COLO668 (cell line): ENCODE data around the gene NPBWR2.

Source experiments
- DNase-seq: peaks from one replicate; lab custom pipeline; 2025; ENCODE audit not compliant: unreplicated experiment; lab: John Stamatoyannopoulos, UW

The NPBWR2 gene

DNA sequence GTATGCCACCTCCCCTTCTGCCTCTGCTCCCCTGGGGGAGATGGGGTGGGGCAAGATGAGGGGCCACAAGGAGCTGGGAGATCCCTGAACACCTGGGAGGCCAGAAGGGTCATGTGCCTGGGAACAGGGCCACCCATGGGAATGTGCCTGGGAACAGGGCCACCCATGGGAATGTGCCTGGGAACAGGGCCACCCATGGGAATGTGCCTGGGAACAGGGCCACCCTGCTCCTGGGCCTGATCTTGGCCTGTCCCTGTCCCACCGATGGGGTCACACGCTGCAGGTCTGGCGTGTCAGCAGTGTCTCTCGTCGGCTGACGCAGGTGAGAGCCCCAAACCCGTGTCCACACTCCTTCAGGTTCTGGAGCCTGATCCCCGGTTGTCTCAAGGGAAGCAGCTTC is 32.4 kb downstream of the NPBWR2 start:
- no peak for DNase-seq

DNA sequence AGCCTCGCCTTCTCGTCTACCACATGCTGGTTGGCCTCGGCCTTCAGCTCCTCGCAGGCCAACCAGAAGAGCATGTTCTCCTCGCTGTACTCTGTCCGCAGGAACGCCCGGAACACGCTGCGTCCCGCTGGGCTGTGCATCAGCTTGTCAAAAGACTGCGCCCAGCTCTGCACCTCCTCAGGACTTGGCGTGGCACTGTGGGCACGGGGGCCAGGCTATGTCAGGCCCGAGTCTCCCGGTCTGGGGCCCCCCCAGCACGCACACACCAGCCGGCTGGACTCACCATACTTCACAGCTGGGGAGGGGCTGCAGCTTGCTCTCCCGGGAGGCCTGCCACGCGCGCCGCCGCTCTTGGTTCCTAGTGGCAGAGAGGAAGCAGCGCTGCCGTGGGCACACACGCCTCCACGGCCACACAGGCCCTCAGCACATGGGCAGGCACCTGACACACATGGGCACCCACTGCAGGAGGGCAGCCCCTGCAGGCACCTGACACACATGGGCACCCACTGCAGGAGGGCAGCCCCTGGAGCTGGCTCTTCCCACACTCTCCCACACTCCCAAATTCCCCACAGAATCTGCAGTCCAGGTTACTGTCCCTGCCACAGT is 33.1 kb downstream of the NPBWR2 start:
- DNase-seq = no peak

DNA sequence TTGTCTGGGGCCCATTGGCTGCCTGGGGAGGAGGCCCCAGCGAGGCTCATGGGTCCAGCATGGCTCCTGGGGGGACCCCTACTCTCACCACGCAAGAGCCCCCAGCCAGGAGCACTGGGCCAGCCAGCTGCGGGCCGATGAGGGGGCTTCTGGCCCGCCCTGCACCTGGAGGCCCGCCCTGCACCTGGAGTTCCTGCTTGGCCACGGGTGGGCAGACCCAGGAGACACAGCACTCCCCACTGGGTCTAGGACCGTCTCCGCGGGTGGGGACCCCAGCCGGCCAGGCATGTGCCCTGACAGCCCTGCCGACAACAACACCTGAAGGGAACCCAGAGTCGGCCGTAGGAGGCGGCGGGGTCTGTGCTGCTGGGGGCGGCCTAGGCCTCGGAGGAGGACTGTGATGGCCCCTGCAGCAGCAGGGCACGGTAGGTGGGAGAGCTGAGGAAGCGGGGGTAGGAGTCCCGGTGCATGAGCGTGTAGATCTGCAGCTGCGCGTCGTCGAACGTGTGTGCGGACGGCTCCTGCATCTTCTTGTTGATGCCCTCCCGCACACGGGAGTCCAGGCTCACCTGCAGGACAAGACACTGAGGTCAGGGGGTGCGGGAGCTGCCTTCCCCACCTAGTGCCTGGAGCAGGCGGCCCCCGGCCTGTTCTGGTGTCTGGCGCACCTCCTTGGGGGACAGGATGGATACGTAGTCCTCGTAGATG is 33.7 kb downstream of the NPBWR2 start:
- DNase-seq = no peak

DNA sequence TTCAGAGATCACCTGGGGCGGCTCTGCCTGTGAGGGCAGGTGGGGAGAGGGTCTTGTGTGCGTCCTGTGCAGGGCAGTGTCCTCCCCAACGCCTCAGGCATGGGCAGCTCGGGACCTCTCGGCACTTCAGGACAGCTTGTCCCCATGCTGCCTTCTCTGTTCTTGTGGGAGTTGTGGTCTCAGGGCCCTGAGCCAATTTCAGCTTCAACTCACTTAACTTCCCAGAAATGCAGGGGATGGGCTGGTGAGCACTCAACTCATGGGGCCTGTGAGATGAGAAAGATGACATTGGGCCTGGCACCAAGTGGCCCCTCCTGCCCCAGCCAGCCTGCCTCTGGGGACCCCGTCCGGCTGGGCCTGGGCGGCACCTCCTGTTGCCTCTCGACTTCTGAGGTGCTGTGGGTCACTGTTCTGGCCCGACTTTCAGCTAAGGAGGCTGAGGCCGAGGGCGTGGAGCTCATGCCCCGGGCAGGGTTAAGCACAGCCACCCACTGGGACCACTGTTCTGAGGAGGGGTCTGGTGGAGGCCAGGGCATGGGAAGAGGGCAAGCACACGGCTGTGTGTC is 34.8 kb downstream of the NPBWR2 start:
- no peak for DNase-seq

GRCh38 chr20:64071341-64072332 is 35.7 kb downstream of the NPBWR2 start:
- DNase-seq = no peak

DNA sequence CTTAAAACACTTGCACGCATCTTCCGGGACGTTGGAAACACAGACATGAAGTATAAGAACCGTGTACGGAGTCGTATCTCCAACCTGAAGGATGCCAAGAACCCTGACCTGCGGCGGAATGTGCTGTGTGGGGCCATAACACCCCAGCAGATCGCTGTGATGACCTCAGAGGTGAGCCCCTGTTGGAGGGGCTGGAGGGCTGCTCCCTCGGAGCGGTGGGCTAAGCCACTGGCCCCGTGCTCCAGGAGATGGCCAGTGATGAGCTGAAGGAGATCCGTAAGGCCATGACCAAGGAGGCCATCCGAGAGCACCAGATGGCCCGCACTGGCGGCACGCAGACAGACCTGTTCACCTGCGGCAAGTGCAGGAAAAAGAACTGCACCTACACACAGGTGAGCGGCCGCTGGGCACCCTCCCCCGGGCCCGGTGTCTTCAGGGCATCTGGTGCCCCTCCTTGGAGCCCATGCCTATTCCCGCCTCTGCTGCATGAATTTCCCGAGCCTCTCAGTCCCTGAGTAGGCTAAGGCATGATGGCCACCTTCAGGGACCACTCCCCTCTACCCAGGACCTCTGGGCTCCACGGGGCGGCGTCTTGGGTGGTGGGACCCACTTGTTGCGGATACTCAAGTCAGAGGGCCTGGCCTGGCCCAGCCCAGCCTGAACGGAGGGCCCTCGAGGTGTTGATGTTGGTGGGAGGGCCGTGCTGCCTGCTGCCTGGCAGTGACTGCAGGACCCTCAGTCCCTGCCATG is 36.9 kb downstream of the NPBWR2 start:
- DNase-seq = no peak

DNA sequence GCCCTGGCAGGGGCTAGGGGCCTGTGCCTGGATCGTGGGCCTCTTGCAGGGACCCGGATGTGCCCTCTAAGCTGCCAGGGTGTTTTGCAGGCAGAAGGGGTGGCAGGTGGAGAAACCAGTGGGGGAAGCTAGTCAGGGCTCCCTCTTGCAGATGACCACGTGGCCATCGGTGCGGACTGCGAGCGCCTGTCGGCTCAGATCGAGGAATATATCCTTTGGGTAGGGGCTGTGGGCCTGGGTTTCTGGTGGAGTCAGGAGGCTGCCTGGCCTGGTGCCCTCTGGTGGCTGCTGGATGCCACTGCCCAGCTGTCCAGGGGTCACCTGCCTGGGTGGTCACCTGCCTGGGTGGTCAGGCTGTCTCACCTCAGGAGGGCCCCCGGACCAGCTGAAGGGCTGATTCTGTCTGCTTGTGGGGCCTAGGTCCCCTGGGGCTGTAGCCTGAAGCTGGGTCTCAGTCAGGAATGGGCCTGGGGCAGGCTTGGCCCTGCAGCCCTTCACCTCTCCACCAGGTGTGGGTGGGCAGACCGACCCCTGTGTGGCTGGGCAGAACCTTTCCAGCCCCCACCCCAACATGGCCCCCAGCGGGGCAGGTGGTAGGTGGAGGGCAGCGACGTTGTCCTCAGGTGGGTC is 37.6 kb downstream of the NPBWR2 start:
- peak; percentile 43 for DNase-seq

GRCh38 chr20:64069209-64069613 is 38.2 kb downstream of the NPBWR2 start:
- no peak for DNase-seq

- DNase-seq = no peak
Measured at GRCh38 chr20:64068386-64069208, 38.8 kb downstream of the NPBWR2 start.

DNA sequence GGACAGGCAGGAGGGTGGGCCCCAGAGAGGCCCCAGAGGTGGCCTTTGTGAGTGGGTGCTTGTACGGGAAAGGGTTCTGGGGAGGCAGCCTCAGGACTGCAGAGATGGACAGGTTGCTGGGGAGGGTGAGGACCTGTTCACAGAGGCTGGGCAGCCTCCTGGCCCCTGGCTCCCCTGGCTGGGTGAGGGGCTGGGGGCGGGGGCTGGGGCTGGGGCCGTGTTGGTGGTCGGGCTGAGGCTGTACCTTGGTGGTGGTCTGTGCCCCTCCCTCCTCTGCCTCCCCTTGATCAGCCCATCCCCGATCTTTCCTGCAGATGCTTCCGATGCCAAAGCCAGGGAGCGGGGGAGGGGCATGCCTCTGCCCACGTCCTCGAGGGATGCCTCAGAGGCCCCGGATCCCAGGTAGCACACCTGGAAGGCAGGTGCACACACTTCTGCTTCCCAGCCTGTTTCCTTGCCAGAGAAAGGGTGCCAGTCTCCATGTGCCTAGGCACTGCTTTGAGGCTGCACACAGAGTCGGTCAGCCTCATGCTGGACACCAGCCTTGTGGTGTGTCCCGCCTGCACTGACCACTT is 39.5 kb downstream of the NPBWR2 start:
- peak; percentile 25 for DNase-seq

- no peak for DNase-seq
Measured at GRCh38 chr20:64067005-64067632, 40.2 kb downstream of the NPBWR2 start.

DNA sequence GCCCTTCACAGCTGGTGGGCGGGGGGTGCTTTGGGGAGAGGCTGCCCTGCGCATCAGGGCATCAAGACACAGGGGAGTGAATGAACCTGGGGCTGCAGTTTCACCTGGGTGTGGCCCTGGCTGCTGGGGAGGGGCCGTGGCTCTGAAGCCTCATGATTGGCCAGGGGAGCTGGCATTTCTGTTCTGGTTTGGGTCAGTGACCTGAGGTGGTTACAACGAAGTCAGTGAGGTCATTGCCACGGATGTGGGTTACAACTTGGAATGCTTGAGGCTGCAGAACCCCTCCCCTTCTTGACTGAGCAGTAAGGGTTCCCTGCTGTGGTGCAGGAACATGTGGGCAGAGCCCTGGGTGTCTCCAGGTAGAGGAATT is 41.4 kb downstream of the NPBWR2 start:
- DNase-seq = no peak

GRCh38 chr20:64065062-64065973 is 42.0 kb downstream of the NPBWR2 start:
- DNase-seq = peak; percentile 38

GRCh38 chr20:64064145-64064698 is 43.1 kb downstream of the NPBWR2 start:
- DNase-seq = no peak

DNA sequence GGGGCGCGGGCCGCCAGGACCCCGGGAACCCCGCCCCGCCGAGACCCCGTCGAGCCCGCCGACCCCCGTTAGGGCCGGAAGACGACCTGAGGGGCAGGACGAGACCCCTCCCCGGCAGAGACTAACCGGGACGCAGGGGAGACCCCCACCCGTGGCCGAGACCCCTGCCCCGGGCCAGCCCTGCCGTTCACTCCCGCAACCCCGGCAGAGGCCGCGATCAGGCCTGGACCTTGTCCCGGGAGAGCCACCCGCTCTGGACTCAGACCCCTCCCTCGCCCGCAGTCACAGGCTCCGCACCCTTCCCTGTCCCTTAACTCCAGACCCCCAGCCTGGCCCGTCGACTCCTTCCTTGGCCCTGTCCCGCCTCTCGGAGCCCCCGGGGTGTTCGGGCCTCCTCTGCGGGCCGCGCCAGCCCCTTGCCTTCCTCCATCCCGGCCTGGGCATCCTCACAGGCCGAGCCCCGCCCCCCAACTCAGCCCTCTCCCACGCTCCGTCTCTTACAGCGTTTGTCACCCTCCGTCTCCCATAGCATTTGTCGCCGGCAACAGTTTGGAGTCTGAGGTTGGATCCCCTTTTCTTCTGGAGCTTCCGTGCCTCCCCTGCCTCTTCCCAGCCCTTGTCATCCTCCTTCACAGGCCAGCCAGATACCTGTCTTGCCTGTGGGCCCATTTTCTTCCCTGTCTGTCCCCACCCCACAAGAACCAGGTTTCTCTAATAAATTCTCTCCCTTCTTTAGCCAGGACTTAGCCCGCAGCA is 43.8 kb downstream of the NPBWR2 start:
- peak; percentile 10 for DNase-seq

DNA sequence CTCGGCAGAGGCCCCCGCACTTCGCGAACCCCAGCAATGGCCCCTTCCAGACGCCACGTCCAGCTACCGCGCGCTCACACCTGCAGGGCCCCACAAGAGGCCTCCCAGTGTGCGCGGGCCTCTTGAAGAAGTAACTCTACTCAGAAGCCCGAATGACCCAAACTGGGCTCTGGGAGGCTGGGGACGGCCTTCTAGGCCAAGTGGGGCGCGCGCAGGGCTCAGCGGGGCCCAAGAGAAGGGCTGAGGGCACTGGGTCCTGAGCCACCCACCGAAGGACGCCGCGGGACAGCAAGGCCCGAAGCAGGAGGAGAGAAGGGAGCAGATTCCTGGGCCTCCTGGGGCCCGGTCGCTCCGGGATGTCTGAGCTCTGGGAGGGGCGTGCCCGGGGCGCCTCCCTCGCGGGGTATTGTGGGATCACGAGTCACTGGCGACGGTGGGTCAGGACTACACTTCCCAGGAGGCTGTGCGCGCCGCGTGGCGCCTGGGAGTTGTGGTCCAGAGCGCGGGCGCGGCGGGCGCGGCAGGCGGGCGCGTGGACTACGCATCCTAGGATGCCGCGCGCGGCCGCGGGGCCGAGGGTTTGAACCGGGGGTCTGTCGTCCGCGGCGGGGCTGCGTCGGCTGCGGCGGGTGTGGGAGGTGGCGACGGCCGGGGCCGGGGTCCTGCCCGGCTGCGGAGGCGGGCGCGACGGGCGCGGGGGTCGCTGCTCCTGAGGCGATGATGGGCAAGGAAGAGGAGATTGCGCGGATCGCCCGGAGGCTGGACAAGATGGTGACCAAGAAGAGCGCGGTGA is 44.6 kb downstream of the NPBWR2 start, which contains the start of gene TCEA2:
Gene TCEA2 (plus strand): TSS at position 603 of the 793 bp plus-strand sequence. CDS start 115 bp downstream, at position 718.
- peak; percentile 98 for DNase-seq
